GM18907 (cell line): ENCODE data around the gene ATRX.
"Not testable (repeated sequence)": the region's sequence is repeated elsewhere in the genome, so short reads cannot be mapped to it uniquely, and the experiment has no call there.

ENCODE experiments used
- ATAC-seq: cut with Tn5 transposase; IDR thresholded peaks from one replicate; pipeline ENCODE4 v1.9.1; 2021; ENCODE audit warnings: mild to moderate bottlenecking, moderate library complexity; ENCODE audit not compliant: unreplicated experiment

Gene ATRX

DNA sequence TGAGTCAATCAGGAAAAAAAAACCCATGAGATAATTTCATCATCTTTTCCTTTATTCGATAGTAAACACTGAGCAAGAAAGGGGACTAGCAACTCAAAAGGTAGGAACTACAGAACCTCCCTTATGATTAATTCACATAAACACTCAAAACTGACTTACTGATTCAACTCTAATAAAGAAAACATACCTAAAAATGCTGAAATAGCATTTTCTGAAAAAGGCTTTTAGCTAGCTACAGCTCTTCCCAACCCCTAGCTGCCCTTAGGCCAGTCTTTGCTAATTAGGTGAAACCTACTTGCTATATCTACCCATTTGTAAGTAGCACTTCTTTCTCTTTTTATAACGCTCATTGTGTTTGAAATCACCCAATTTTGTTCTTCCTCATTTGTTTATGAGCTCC is 150.6 kb downstream of the ATRX start:
- no peak for ATAC-seq

DNA sequence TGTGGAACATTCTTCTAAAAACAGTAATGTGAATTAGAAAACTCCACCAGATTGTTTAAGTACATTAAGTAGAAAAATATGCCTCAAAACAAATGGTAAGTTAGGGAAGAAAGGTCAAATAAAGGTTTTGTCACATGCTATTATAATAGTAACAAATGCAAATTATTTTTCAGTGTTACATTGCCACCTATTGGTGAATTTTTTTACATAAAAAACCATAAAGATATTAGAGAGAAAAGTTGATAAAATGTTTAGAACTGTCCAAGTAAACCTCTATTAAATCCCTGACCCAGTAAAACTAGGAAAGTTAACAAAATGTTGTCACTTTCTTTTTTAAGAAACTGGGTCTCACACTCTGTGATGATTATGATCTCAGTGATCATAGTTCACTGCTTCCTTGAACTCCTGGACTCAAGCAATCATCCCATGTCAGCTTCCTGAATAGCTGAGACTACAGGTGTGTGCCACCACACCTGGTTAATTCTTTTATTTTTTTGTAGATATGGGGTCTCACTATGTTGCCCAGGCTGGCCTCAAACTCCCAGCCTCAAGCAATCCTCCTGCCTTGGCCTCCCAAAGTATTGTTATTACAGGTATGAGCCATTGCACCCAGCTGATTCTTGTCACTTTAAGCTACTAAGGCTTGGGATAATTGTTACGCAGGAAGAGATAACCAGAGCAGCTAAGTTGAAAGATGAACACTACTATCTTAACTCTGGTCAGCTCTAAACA is 157.6 kb downstream of the ATRX start:
- ATAC-seq: no peak

DNA sequence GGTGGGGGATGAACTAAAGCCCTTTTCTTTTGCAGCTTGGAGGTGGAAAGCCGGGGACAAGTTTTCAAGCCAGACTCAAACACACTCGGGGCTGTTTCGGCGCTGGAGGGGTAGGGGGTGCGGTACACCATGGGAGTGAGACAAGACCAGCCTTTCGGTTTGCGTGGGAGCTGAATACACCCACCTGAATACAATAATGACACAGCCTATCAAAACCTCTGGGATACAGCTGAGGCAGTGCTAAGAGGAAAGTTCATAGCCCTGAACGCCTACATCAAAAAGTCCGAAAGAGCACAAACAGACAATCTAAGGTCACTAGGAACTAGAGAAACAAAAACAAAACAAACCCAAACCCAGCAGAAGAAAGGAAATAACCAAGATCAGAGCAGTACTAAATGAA is 163.3 kb downstream of the ATRX start:
- ATAC-seq: no peak

DNA sequence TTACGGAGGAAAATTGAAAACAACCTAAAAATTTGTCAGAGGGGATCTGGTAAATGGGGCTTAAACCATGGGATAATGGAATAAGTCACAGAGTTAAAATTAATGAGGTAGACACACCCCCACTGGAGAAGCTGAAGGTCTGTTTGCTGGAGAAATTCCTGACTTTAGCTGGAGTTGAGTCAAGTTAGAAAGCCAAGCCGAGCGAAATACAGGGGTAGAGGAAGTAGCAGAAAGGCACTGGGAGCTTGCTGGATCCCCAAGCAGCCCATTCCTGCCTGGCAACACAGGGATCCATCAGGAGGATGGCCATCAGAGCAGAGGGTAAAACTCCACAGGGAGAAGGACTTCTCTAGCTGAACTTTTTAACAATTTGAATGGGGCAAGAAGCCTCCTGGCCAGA is 163.8 kb downstream of the ATRX start:
- ATAC-seq: no peak

DNA sequence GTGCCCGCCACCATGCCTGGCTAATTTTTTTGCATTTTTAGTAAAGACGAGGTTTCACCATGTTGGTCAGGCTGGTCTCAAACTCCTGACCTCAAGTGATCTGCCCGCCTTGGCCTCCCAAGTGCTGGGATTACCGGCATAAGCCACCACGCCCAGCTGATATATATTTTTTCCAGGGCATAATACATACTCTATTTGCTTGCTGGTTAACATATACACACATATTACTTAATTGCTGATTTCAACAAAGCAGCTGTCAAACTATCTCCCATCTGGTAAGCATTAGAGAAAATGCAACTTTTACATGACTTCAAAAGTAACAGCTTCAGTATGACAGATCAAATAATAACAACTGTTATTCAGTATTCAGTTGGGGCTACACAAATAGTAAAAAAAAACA is 164.6 kb downstream of the ATRX start:
- not testable (repeated sequence) for ATAC-seq

DNA sequence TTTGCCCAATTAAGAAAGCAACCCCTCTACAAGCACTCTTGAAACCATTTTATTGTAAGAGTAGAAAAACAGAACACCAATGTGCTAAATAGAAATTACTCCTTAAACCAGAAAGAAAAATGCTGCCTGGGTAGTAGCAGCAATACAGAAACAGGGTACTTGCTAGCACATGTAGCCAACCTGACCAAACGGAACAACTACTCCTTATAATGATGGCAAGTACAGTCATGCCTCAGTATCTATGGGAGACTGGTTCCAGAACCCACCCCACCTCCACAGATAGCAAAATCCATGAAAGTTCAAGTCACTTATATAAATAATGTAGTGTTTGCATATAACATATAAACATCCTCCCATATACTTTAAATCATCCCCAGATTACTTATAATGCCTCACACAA is 168.8 kb downstream of the ATRX start:
- no peak for ATAC-seq

DNA sequence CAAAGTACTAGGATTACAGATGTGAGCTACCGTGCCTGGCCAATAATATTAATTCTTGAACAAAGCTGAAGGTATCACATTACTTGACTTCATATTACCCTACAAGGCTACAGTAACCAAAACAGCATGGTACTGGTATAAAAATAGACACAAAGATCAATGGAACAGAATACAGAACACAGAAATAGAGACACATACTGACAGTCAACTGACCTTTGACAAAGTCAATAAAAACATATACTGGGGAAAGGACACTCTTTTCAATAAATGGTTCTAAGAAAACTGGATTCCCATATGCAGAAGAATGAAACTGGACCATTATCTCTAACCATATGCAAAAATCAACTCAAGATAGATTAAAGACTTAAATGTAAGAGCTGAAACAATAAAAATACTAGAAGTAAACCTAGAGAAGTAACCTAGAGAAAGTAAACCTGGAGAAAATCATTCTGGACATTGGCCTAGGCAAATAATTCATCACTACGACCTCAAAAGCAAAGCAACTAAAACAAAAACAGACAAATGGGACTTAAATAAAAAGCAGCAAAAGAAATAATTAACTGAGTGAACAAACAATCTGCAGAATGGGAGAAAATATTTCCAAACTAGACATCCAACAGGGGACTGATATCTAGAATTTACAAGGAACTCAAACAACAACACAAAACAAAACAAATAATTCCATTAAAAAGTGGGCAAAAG is 182.2 kb downstream of the ATRX start:
- no peak for ATAC-seq

DNA sequence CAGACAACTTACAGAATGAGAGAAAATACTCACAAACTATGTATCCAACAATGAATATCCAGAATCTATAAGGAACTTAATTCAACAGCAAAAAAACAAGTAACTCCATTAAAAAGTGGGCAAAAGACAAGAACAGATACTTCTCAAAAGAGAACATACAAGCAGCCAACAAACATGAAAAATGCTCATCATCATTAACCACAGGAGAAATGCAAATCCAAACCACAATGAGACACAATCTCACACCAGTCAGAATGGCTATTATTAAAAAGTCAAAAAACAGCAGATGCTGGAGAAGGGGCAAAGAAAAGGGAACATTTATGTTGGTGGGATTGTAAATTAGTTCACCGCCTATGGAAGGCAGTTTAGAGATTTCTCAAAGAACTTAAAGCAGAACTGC is 188.5 kb downstream of the ATRX start:
- ATAC-seq: no peak

DNA sequence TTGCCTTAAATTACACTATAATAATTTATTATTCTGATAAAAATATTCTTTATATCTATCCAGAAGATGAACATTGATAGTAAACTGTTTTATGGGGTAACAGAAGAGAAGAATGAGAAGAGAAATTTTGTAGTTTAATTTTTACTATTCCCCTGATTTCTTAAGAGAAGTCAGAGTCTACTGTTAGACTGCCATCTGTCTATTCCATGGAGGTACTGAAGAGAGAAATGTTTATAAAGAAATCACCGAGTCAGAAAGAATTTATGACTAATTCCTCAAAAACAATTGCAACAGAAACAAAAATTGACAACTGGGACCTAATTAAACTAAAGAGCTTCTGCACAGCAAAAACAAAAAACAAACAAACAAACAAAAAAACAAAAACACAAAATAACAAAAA is 188.9 kb downstream of the ATRX start:
- no peak for ATAC-seq

DNA sequence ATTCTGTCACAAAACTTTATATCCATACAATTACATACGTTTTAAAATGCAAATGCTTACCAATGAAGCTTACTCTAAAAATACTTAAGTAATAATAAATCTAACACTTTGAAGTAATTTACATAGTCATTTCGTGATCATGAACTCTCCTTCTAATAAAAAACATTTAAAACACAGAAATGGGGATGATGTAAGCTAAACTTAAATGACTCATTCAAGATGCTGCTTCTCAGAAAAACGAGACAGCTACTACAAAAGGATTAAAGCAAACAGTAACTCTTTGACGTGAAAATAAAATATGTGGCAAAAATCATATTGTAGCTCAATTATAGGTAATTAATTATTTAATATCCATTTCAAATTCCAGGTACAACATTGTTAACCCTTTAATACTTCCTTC is 190.2 kb downstream of the ATRX start:
- ATAC-seq: no peak

DNA sequence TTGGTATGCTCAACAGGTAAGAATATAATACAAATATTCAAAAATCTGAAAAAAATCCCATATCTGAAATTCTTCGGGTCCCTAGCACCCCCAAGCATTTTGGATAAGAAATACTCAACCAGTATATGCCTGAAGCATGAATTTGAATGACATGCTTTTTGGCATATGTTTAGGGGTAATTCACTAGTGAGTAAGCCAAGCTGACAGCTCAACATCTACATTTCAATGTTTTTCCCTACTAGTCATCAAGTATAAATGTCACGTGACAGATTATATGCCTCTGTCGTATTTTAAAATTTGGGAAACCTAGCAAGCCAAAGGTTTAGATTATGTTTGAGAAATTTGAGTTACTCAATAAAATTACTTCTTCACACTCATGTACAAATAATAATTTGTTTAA is 213.7 kb downstream of the ATRX start:
- no peak for ATAC-seq

DNA sequence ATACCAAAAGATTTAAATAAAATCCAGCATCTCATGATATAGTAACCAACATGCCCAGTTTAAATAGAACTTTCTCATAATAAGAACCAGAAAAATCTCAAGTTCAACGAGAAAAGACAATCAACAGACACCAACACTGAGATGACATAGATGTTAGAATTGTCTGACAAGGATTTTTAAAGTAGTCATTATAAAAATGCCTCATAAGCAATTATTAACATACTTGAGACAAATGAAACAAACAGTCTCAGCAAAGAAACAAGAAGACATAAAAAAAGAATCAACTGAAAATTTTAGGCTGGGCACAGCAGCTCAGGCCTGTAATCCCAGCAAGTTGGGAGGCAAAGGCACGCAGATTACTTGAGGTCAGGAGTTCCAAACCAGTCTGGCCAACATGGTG is 220.7 kb downstream of the ATRX start:
- ATAC-seq: no peak

DNA sequence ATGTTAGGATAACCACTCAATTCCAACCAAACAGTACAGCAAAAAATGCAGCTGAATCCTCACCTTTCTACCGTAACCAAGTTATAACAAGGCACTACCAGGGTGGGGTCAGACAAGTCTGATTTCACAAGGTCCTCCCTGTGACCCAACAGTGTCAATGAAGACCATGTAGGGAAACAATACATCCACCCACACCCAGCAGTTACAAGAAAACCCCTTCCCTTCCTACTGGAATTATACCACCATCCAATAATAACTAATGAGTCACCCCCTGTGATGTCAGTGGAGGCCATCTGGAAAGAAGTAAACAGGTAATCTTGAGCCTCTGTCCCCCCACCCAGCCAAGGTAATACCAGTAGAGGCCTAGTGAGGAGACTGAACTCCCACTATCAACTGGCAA is 221.2 kb downstream of the ATRX start:
- ATAC-seq: no peak

DNA sequence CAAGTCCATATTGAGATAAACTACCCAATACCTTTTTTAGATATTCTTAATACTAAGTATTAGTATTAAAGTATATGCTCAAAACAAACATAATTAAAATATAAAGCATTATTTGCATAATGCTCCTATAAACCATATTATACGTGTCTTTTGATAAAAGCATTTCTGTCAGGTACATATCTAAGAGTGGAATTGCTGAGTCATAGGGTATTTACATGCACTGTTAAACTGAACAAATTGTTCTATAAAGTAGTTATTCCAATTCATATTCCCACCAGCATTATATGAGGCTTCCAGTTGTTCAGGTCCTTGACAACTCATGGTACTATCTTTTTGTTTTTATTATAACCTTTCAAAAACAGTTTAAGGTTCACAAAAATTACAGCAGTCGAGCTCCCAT is 224.6 kb downstream of the ATRX start:
- ATAC-seq: no peak

DNA sequence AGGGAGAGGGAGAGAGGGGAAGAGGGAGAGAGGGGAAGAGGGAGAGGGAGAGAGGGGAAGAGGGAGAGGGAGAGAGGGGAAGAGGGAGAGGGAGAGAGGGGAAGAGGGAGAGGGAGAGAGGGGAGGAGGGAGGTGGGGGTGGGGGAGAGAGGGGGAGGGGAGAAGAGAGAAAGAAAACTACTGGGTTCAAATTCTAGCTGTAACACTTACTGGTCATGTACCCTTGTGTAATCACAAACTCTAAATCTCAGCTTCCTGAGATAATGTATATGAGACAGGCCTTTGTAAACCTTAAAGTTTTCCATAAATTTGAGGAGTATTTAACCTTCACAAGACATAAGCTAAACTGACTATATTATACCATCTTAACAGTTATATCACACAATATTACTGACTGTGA is 229.7 kb downstream of the ATRX start:
- no peak for ATAC-seq

DNA sequence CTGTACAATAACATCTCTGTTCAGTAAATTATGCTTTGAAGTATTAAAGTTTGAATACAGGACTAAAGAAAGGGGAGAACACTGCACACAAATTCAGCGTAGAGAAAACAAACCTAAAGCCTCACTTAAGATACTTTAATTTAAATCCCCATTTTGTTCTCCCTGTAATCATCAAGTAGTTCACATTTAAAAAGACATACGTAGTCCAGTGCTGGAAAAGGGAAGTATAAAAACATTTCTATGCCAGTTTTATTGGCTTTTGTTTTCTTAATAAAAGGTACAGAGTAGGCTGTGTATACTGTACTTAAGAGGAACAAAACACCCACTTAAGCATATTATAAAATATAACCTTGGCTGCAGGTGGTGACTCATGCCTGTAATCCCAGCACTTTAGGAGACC is 237.3 kb downstream of the ATRX start:
- ATAC-seq: no peak

DNA sequence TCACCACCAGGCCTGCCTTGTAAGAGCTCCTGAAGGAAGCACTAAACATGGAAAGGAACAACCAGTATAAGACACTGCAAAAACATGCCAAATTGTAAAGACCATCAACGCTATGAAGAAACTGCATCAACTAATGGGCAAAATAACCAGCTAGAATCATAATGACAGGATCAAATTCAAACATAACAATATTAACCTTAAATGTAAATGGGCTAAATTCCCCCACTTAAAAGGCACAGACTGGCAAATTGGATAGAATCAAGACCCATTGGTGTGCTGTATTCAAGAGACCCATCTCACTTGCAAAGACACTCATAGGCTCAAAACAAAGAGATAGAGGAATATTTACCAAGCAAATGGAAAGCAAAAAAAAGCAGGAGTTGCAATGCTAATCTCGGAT is 246.2 kb downstream of the ATRX start:
- not testable (repeated sequence) for ATAC-seq

DNA sequence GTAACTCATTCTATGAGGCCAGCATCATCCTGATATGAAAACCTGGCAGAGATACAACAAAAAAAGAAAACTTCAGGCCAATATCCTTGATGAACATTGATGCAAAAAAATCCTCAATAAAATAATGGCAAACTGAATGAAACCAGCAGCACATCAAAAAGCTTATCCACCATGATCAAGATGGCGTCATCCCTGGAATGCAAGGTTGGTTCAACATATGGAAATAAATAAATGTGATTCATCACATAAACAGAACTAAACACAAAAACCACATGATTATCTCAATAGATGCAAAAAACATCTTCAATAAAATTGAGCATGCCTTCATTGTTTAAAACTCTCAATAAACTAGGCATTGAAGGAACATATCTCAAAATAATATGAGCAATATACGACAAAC is 254.8 kb downstream of the ATRX start:
- ATAC-seq: not testable (repeated sequence)

DNA sequence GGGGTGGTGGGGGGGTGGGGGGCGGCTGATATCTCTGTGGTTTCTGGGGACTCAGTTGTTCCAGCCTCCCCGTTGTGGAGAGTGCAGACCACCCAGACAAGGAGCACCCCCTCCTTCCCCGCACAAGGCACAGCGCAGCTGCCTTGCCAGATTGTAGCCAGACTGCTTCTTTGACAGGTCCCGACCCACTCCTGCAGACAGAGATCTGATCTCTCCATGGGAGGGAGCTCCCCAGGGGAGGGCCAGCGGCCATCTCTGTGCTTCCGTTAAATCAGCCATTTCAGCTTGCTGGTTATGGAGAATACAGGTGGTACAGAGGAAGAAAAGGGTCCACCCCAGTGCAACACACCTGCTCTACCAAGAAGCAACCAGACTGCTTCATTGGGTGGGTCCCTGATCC is 258.0 kb downstream of the ATRX start:
- ATAC-seq: no peak

DNA sequence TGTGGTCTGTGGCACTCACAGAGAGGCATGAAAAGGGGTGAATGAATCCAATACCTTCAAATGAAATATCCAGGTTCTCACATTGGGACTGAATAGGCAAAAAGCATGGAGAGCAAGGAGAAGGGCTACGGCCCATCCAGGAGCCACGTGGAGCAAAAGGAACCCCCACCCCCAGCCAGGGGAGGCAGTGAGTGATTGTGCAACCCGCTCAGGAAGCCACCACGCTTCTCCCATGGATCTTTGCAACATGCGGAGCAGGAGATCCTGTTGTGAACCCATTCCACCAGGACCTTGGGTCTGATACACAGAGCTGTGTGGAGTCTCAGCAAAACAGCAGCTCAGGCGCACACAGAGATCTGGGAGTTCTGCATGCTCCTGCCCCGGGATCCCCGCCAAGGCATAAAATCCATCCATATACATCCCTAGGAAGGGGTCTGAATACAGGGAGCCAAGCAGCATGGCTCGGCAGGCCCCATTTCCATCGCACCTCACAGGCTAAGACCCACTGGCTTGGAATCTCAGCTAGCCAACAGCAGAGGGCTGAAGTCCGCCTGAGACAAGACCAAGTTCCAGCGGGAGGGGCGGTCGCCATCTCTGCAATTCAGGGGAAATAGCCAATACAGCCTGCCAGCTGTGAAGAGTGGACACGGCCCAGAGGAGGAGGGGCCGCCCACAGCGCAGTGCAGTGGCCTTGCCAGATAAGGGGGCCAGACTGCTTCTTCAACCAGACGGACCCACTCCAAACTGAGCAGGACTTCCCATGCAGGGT is 258.6 kb downstream of the ATRX start:
- ATAC-seq: no peak

DNA sequence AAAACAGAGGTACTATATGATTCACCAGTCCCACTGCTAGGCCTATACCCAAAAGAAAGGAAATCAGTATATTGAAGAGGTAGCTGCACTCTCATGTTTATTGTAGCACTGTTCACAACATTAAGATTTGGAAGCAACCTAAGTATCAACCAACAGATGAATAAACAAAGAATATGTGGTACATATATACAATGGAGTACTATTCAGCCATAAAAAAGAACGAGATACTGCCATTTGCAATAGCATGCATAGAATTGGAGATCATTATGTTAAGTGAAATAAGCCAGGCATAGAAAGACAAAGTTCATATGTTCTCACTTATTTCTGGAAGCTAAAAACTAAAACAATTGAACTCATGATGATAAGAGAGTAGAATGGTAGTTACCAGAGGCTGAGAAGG is 266.3 kb downstream of the ATRX start:
- ATAC-seq: no peak

DNA sequence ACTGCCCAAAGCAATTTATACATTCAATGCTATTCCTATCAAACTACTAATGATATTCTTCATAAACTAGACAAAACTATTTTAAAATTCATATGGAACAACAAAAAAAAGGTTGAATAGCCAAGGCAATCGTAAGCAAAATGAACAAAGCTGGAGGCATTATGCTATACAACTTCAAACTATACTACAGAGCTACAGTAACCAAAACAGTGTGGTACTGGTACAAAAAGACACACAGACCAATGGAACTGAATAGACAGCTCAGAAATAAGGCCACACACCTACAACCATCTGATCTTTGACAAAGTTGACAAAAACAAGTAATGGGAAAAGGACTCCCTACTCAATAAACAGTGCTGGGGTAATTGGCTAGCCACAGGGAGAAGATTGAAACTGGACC is 271.8 kb downstream of the ATRX start:
- no peak for ATAC-seq
